Ascending aorta (tissue), 2 donors: ENCODE results near the gene SLC1A7. TPM values are rescaled to one million over a fixed set of nuclear protein-coding genes. Genes with fewer than 3 reads are reported as not detected.

ENCODE experiments used
- DNase-seq, 2 donors: peaks; one replicate each; pipeline ENCODE4 v3.0.0-alpha.2; 2019; ENCODE audit warnings: low spot score in 2 of 2
- H3K27ac ChIP-seq, 2 donors: fragments of 200-600 bp; sonication (generic); one replicate each; pipeline ENCODE4 v1.5.1; 2016 to 2017; ENCODE audit warnings: mild to moderate bottlenecking in 1 of 2
- H3K27me3 ChIP-seq: fragments of 200-600 bp; sonication (generic); one replicate; pipeline ENCODE4 v1.5.1; 2017
- H3K36me3 ChIP-seq, 2 donors: fragments of 200-600 bp; sonication (generic); one replicate each; pipeline ENCODE4 v1.5.1; 2016
- H3K4me1 ChIP-seq, 2 donors: fragments of 200-600 bp; sonication (generic); one replicate each; pipeline ENCODE4 v1.5.1; 2016 to 2017; ENCODE audit warnings: mild to moderate bottlenecking in 1 of 2
- H3K4me3 ChIP-seq, 2 donors: fragments of 200-600 bp; sonication (generic); one replicate each; pipeline ENCODE4 v1.5.1; 2016 to 2017; ENCODE audit warnings: mild to moderate bottlenecking in 1 of 2
- H3K9me3 ChIP-seq, 2 donors: fragments of 200-600 bp; sonication (generic); one replicate each; pipeline ENCODE4 v1.5.1; 2016
- CTCF ChIP-seq, 3 experiments: fragments of 200-600 bp in 2 of 3; fragments of 450-650 bp in 1 of 3; sonication (generic) in 2 of 3; IDR thresholded peaks; one replicate each; pipeline ENCODE4 v1.5.1; 2016 to 2019; ENCODE audit warnings: antibody characterized with exemption in 3 of 3, mild to moderate bottlenecking in 1 of 3, moderate library complexity in 1 of 3
- intact Hi-C: fragments of 100-400 bp; cut with DNase I; formaldehyde crosslinking; loops from one replicate; pipeline ENCODE4 v1.15.1; 2023
- total RNA-seq: library from RNA; depleted of rRNA; stranded (reverse); fragments of >200 nt; gene quantifications from one replicate; pipeline ENCODE4 v1.1.0, GENCODE V29; 2016

SLC1A7 gene
- total RNA-seq, 1 donor from 2014 or later: not detected

DNA sequence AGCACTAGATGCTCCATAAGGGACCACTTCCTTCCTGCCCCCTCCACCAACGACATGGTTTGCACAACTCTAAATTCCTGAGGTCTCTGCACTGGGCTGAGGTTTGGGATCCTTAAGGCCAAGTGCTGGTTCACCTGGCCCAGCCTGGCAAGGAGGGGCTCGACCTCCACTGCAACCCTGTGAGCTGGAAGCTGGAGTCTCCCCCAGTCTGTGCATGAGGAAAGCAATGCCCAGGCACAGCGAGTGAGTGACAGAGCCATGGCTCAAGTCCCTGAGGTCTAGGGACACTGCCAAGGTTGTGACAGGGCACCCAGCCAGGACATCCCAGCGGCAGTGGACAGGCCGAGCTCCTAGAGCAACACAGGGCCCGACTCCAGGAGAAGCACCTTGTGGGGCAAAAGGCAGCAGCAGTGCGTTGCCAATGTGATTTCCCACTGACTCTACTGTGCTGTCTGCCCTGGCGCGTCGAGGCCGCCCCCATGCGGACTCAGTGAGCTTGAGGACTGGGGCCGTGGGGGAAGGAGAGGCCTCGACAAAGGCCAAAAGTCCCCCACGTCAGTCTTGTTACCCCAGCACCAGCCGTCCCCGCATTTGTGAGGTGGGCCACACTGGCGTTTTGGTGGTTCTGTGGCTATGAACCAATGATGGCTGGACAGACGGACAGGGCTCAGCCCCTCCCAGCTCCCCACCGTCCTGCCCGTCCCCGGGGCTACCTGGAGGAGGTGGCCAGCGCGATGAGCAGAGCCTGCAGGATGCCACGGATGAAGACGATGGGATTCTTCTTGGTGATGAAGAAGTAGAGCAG lies 50.4 kb downstream of the SLC1A7 start:
- no peak for DNase-seq
- Histone ChIP-seq H3K27me3 (no peaks in the 10 kb centered on the region), H3K4me1 (no peaks in the 10 kb centered on the region), H3K27ac (no peak overlapping the region), H3K4me3 (no peak overlapping the region), H3K36me3 (no peaks in the 10 kb centered on the region), H3K9me3 (no peaks in the 10 kb centered on the region)
- intact Hi-C loops: no loop called here
- no peak for TF ChIP-seq CTCF (IDR thresholded peaks at IDR 0.05)

- no peak for TF ChIP-seq CTCF (IDR thresholded peaks at IDR 0.05)
These were observed 52.0 kb downstream of the SLC1A7 start for GRCh38 chr1:53090227-53091147.

GRCh38 chr1:53089478-53090226 lies 52.8 kb downstream of the SLC1A7 start:
- no peak overlapping the region for H3K4me3 ChIP-seq

More at GRCh38 chr1:53090227-53091147, 52.0 kb downstream of the SLC1A7 start:
- Histone ChIP-seq H3K27ac (no peak overlapping the region), H3K36me3 (no peaks in the 10 kb centered on the region), H3K4me3 (no peak overlapping the region), H3K27me3 (no peaks in the 10 kb centered on the region), H3K9me3 (no peaks in the 10 kb centered on the region), H3K4me1 (no peaks in the 10 kb centered on the region)
- DNase-seq: no peak
- intact Hi-C loops: no loop called here

GRCh38 chr1:53088616-53089300 lies 53.7 kb downstream of the SLC1A7 start:
- H3K27me3 ChIP-seq: no peaks in the 10 kb centered on the region
- no peak for DNase-seq
- no peak for TF ChIP-seq CTCF (IDR thresholded peaks at IDR 0.05)
- H3K4me3 ChIP-seq: no peak overlapping the region
- no peaks in the 10 kb centered on the region for H3K4me1 ChIP-seq
- intact Hi-C loops: no loop called here
- no peaks in the 10 kb centered on the region for H3K9me3 ChIP-seq
- no peak overlapping the region for H3K27ac ChIP-seq
- no peaks in the 10 kb centered on the region for H3K36me3 ChIP-seq

More at GRCh38 chr1:53089478-53090226, 52.8 kb downstream of the SLC1A7 start:
- no peaks in the 10 kb centered on the region for H3K4me1 ChIP-seq
- no peak for TF ChIP-seq CTCF (IDR thresholded peaks at IDR 0.05)
- no peak for DNase-seq
- H3K9me3 ChIP-seq: no peaks in the 10 kb centered on the region
- intact Hi-C loops: no loop called here
- H3K36me3 ChIP-seq: no peaks in the 10 kb centered on the region
- H3K27ac ChIP-seq: no peak overlapping the region
- H3K27me3 ChIP-seq: no peaks in the 10 kb centered on the region
